Amniotic epithelial cell (primary cell): Measurements from ENCODE around the gene TMEM30B.

Experiments
- DNase-seq: peaks from one replicate; pipeline ENCODE4 v3.0.0-alpha.2; 2010; ENCODE audit warnings: low read depth

Gene TMEM30B

GRCh38 chr14:61233436-61233956, 47.6 kb downstream of the TMEM30B start:
- DNase-seq: no peak

GRCh38 chr14:61231810-61232209, 49.3 kb downstream of the TMEM30B start:
- DNase-seq: no peak

- DNase-seq: no peak
These were observed 51.2 kb downstream of the TMEM30B start for GRCh38 chr14:61229981-61230380.

- no peak for DNase-seq
These were observed 51.7 kb downstream of the TMEM30B start for GRCh38 chr14:61229475-61229888.

GRCh38 chr14:61227884-61228591, 53.1 kb downstream of the TMEM30B start:
- no peak for DNase-seq
